Uterus (tissue), 4 donors: Measurements from ENCODE around the gene FBXL15. TPM values are rescaled to one million over a fixed set of nuclear protein-coding genes. Genes with fewer than 3 reads are reported as not detected.
"Not testable (repeated sequence)": the region's sequence is repeated elsewhere in the genome, so short reads cannot be mapped to it uniquely, and the experiment has no call there.

Experiments used
- DNase-seq, 2 donors: peaks; one replicate each; pipeline ENCODE4 v3.0.0-alpha.2; 2019 to 2020
- H3K27ac ChIP-seq, 2 donors: fragments of 200-600 bp; sonication (generic); 1 replicate in 1 of 2; 2 replicates in 1 of 2; pipeline ENCODE4 v1.5.1; 2016 to 2018
- H3K27me3 ChIP-seq, 2 donors: fragments of 200-600 bp; sonication (generic); one replicate each; pipeline ENCODE4 v1.5.1; 2018 to 2019; ENCODE audit warnings: control low read depth in 1 of 2
- H3K36me3 ChIP-seq, 2 donors: fragments of 200-600 bp; sonication (generic); one replicate each; pipeline ENCODE4 v1.5.1; 2019; ENCODE audit warnings: control low read depth in 1 of 2
- H3K4me1 ChIP-seq, 2 donors: fragments of 200-600 bp; sonication (generic); one replicate each; pipeline ENCODE4 v1.5.1; 2018 to 2019; ENCODE audit warnings: control low read depth in 1 of 2
- H3K4me3 ChIP-seq, 2 donors: fragments of 200-600 bp; sonication (generic); 1 replicate in 1 of 2; 2 replicates in 1 of 2; pipeline ENCODE4 v1.5.1; 2018 to 2019; ENCODE audit warnings: mild to moderate bottlenecking in 1 of 2
- H3K9me3 ChIP-seq, 2 donors: fragments of 200-600 bp; sonication (generic); one replicate each; pipeline ENCODE4 v1.5.1; 2019; ENCODE audit warnings: control low read depth in 1 of 2
- POLR2A ChIP-seq, 2 donors: fragments of 450-650 bp; IDR thresholded peaks; one replicate each; pipeline ENCODE4 v1.6.1; 2016; ENCODE audit warnings: antibody characterized with exemption in 2 of 2, mild to moderate bottlenecking in 1 of 2, moderate library complexity in 1 of 2
- intact Hi-C: fragments of 100-400 bp; cut with DNase I; formaldehyde crosslinking; loops from one replicate; pipeline ENCODE4 v1.15.1; 2023; ENCODE audit warnings: low total_unique reads
- total RNA-seq, 4 donors: library from RNA; depleted of rRNA in 3 of 4; stranded (reverse); fragments of >200 nt in 3 of 4; gene quantifications; one replicate each; pipeline versions ENCODE4 v1.1.0 to v1.2.4, GENCODE V29; 2014 to 2023
- TF ChIP-seq, protein P1 (sequence below), 4 experiments: fragments of 200-600 bp in 2 of 4; fragments of 450-650 bp in 2 of 4; sonication (generic) in 2 of 4; IDR thresholded peaks; one replicate each; pipeline ENCODE4 v1.5.1; 2016 to 2019; ENCODE audit warnings: antibody characterized with exemption in 4 of 4, mild to moderate bottlenecking in 2 of 4, moderate library complexity in 1 of 4
- donor health status: DM: yes; HTN: yes; CAD: no.

The FBXL15 gene
- total RNA-seq, 4 donors from 2014 or later = 6.8 to 40.0 (median 16.7) TPM

DNA sequence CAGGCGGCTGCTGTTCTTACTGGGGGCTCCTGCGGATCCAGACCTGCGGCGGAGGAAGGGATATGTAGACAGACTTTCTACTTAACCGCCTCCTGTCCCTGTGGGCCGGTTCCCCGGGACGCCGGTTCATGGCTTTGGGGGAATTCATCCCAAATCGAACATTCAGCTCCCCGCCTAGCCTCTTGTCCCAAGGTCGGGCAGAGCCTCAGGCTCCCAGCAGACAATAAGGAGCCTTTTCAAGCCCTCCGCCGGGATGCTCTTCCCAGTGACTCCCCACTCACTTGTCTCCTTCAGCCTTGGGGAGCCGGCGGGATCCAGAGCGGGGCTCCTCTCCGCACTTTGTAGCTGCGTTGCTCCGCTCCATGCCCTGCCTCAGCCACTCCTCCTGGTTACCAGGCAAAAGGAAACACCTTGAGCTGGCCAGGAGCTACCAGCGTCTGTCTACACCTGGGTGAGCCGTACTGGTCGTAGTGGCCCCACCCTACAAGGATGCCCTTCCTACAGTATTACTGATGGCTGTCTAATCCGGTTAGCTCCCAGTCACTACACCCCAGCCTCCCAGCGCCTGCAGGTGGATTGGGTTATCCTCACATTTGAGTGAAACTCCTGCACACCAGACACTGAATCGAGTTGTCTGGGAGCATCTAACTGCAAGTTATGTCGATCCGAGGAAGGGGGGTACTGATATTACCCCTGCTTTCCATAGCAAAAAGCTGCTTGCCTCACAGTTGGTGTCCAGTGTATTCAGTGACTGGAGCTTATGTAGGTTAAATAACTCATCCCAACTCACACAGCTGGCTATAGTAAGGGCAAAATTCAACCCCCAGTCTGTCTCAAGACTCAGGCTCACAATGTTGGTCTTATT, 30.7 kb downstream of the FBXL15 start, which contains the start of gene C10orf95:
Gene C10orf95 (minus strand): TSS at position 439 of the 865 bp plus-strand sequence. CDS start 450 bp downstream, outside the sequence.
- no peaks in the 10 kb centered on the region for H3K4me1 ChIP-seq
- peak within 1 kb of the TSS; percentile 76 to 85 for H3K27ac ChIP-seq
- H3K9me3 ChIP-seq = no peaks in the 10 kb centered on the region
- H3K4me3 ChIP-seq = peak within 1 kb of the TSS; percentile 51 to 82
- H3K27me3 ChIP-seq = no peaks in the 10 kb centered on the region
- H3K36me3 ChIP-seq = no peaks in the 10 kb centered on the region
- intact Hi-C loops = no loop called here
- TF ChIP-seq POLR2A (IDR thresholded peaks at IDR 0.05) = no peak
- TF ChIP-seq, protein P1, sequence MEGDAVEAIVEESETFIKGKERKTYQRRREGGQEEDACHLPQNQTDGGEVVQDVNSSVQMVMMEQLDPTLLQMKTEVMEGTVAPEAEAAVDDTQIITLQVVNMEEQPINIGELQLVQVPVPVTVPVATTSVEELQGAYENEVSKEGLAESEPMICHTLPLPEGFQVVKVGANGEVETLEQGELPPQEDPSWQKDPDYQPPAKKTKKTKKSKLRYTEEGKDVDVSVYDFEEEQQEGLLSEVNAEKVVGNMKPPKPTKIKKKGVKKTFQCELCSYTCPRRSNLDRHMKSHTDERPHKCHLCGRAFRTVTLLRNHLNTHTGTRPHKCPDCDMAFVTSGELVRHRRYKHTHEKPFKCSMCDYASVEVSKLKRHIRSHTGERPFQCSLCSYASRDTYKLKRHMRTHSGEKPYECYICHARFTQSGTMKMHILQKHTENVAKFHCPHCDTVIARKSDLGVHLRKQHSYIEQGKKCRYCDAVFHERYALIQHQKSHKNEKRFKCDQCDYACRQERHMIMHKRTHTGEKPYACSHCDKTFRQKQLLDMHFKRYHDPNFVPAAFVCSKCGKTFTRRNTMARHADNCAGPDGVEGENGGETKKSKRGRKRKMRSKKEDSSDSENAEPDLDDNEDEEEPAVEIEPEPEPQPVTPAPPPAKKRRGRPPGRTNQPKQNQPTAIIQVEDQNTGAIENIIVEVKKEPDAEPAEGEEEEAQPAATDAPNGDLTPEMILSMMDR (IDR thresholded peaks at IDR 0.05) = no peak
- no peak for DNase-seq

DNA sequence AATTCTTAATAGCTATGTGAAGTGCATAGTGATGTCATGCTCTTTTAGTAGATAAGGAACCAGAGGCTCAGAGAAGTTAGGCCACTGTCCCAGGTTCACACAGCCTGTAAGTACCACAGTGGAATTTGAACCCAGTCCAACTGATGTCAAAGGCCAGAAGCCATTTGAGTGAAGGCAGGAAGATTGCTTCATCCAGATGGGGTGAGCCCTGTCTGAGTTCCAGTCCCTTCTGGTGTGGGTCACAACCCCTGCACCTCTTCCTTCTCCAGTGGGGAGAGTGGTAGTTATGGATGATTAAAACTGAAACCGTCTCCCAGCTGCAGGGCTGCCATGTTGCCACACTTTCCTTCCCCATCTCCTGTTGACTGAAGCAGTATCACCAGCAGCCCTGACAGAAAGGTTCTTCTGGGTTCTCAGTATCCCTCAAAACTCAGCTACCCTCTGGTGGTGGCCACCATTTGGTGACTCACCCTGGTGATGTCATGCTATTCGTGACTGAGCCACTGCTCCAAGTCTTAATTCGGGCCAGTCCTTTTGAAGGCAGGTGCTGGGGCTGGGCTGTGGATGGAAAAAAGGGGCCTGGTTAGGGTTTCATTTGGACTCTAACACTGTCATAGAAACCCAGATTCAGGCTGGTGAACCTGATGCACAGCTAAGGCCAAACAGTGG, 32.2 kb downstream of the FBXL15 start:
- Histone ChIP-seq H3K9me3 (no peaks in the 10 kb centered on the region), H3K27me3 (no peaks in the 10 kb centered on the region), H3K4me3 (no peak overlapping the region), H3K27ac (peak overlapping the region in 1 of 2 donors; percentile 31), H3K36me3 (no peaks in the 10 kb centered on the region), H3K4me1 (no peaks in the 10 kb centered on the region)
- TF ChIP-seq POLR2A (IDR thresholded peaks at IDR 0.05) = no peak
- TF ChIP-seq, protein P1 (IDR thresholded peaks at IDR 0.05) = no peak
- DNase-seq = no peak
- intact Hi-C loops = no loop called here

DNA sequence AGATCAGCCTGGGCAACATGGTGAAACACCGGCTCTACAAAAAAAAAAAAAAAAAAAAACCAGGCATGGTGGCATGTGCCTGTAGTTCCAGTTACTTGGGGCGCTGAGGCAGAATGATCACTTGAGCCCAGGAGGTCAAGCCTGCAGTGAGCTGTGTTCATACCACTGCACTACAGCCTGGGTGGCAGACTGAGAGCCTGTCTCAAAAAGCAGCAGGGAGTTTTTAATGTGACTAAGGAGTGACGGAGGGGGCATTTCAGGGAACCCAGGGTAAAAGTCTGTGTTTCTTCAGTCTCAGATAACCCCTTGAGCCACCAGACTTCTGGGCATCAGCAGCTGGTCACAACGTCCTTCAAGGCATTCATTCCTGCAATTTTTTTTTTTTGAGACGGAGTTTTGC, 32.9 kb downstream of the FBXL15 start:
- DNase-seq = no peak
- Histone ChIP-seq H3K27me3 (no peaks in the 10 kb centered on the region), H3K9me3 (no peaks in the 10 kb centered on the region), H3K4me3 (no peak overlapping the region), H3K27ac (no peak overlapping the region), H3K4me1 (no peaks in the 10 kb centered on the region), H3K36me3 (no peaks in the 10 kb centered on the region)
- intact Hi-C loops = no loop called here
- TF ChIP-seq POLR2A (IDR thresholded peaks at IDR 0.05) = no peak
- TF ChIP-seq, protein P1 (IDR thresholded peaks at IDR 0.05) = no peak

DNA sequence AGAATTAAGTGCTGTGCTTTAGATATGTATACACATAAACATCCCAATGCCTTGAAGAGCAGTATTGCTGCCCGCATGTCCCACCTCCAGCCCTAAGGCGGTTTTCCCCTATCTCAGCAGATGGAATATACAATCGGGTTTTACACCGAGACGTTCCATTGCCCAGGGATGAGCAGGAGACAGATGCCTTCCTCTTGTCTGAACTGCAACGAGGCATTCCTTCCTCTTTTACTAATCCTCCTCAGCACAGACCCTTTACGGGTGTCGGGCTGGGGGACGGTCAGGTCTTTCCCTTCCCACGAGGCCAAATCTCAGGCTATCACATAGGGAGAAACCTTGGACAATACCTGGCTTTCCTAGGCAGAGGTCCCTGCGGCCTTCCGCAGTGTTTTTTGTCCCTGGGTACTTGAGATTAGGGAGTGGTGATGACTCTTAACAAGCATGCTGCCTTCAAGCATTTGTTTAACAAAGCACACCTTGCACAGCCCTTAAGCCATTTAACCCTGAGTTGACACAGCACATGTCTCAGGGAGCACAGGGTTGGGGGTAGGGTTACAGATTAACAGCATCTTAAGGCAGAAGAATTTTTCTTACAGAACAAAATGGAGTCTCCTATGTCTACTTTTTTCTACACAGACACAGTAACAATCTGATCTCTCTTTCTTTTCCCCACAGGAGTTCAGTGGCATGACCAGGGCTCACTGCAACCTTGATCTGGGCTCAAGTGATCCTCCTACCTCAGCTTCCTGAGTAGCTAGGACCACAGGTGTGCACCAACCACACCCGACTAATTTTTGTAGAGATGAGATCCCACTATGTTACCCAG, 34.2 kb downstream of the FBXL15 start:
- intact Hi-C loops, H3K27me3 ChIP-seq, H3K4me3 ChIP-seq, H3K9me3 ChIP-seq, H3K27ac ChIP-seq, DNase-seq, H3K4me1 ChIP-seq, H3K36me3 ChIP-seq: not testable (repeated sequence)

DNA sequence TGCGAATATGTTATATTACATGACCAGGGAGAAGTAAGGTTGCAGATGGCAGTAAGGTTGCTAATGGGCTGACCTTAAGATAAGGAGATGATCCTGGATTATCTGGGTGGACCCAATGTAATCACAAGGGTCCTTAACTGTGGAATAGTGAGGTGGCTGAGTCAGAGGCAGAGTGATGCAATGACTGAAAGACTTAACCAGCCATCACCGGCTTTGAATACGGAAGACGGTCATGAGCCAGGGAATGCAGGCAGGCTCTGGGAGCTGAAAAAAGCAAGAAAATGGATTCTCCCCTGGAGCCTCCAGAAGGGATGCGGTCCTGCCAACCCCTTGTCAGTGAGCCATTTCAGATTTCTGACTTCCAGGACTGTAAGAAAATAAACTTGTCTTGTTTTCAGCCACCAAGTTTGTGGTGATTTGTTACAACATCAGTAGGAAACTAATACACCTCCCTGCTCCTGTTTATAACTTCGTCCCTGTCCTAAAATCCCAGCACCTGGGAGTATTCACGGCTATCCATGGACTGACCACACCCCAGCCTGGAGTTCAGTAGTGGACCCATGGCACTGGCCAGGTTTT, 35.3 kb downstream of the FBXL15 start:
- no peaks in the 10 kb centered on the region for H3K9me3 ChIP-seq
- no peak for TF ChIP-seq POLR2A (IDR thresholded peaks at IDR 0.05)
- TF ChIP-seq, protein P1 (IDR thresholded peaks at IDR 0.05) = no peak
- intact Hi-C loops = no loop called here
- H3K4me3 ChIP-seq = no peak overlapping the region
- H3K27me3 ChIP-seq = no peaks in the 10 kb centered on the region
- H3K27ac ChIP-seq = no peak overlapping the region
- no peak for DNase-seq
- peaks cover 0 to 4% of the 10 kb centered on the region in 2 donors for H3K4me1 ChIP-seq
- no peaks in the 10 kb centered on the region for H3K36me3 ChIP-seq
